NCI-H2171 treated with DMSO at 0.1 percent for 48 hours (cell line): ENCODE measurements around the gene INSYN2B.

Source experiments
- DNase-seq: peaks from one replicate; lab custom pipeline; 2025; lab: John Stamatoyannopoulos, UW

The INSYN2B gene

GRCh38 chr5:169886677-169887076 is 93.6 kb downstream of the INSYN2B start:
- DNase-seq = no peak

DNA sequence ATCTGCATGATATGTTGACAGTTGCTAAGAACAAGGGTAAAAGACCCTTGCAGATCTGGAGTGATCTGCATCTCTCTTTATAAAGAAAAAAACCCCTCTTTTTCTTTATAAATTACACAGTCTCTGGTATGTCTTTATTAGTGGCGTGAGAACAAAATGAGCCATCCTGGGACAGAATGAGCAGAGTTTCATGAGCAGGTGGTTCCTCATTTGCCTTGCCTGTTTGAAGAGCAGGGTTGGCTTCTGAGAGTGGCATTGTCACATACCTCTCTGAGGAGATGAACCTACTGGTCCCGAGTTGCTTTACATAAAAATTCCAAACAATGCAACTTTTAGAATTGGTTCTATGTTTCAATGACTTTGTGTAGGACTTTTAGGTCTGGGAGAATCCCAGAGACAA is 94.3 kb downstream of the INSYN2B start:
- DNase-seq = no peak

DNA sequence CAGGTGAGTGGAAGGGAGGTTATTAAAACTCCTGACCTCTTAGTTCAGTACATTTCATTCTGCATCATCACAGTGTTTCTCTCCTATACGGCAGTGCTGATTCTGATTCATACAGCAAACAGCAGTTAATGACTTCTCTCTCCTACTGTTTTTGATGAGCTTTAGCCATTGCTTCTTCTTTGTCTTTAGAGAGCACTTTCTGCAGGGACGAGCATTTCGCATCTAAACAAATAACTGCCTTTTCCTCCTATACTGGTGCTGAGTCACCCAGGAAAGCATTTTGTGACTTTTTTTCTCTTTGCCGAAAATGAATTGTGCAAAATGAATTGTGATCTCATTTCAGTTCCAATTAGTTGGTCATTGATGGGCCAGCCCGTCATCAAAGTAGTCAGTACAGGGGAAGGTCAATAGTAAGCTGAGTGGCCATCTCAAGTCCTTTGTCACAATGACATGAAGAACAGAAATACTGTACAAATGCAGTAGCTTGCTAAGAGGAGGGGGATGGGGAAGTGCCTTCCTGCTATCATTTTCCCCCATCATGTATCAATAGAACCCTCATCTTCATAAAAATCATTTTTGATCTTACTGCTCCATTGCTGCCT is 98.5 kb downstream of the INSYN2B start:
- DNase-seq = no peak

DNA sequence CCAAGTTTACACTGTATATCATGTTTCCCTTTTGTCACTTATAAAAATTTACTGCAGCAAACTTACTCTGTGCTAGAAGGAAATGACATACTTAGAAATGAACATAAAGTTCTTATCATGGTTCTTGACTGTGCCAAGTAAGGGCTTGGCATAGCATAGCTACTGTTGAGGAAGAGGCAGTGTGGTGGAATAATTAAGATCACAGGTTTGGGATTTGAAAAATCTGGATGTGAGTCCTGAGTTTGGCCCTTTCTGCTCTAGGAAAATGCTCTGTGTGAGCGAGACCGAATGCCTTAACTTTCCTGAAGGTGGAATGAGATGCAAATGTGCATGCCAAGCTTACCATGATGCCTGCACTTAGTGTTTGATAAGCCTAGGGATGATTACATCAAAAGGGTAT is 99.5 kb downstream of the INSYN2B start:
- DNase-seq = no peak

- DNase-seq = no peak
Observed at GRCh38 chr5:169880012-169880663, 100.2 kb downstream of the INSYN2B start.

DNA sequence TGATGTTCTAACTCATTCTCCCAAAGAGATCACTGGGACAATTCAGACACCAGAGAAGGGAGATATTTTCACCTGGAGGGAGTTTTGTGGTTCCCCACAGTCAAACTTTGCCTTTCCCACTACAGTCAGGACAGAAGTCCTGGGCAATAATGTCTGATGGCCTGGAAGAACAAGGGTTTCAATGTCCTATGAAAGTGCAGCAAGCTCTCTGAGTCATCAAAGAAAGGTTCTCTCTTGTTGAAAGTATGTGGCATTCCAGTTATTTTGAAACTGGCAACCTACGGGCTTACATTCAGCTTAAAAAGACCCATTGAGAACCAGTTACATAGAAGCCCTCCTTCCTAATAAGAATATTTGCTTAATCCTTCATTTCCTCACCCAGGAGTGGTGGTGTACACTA is 103.9 kb downstream of the INSYN2B start:
- DNase-seq = no peak

- DNase-seq = no peak
Observed at GRCh38 chr5:169875731-169876130, 104.6 kb downstream of the INSYN2B start.

DNA sequence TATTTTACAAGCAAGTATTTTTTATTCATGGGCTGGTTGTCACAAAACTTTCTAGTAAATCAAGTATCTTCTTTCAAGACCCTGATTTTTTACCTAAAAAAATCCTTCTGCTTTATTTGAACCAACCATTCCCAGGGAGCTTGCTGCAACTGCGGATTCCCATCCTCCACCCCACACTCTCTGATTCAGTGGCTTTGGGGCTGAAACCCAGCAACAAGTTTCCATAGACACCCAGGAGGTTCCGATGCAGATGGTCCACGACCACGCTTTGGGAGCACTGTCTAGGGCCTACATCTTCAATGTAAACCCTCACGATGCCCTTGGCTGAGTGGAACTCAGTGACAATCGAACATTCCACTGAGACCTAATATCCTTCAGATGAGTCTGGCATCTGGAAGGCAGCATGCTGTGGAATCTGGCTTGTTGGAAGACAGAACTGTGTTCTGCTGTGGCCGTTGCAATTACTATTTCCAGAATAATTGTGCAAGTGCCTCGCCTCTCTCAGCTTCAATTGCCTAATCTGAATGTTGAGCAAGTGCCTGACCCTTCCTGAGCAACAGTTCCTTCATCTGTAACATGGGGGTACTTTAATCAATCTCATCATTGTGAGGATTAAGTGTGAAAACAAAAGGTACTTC is 105.1 kb downstream of the INSYN2B start:
- DNase-seq = no peak

DNA sequence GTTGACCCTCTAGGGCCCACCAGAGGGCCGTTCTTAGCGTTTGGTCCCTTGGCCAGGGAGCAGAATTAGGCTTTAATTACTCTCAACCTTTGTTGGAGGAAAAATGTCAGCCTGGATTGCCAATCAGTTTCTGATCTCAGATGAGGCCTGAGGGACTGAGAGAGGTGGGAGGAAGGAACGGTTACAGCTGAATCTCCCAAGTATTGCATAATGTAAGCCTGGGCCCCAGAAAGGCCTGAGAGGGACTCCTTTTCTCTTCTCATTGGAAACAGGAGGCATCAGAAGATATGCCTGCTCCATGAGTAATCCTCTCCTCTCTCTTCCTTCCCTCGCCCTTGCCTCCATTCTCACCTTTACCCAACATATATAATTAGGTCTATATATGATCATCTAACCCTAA is 105.7 kb downstream of the INSYN2B start:
- no peak for DNase-seq

DNA sequence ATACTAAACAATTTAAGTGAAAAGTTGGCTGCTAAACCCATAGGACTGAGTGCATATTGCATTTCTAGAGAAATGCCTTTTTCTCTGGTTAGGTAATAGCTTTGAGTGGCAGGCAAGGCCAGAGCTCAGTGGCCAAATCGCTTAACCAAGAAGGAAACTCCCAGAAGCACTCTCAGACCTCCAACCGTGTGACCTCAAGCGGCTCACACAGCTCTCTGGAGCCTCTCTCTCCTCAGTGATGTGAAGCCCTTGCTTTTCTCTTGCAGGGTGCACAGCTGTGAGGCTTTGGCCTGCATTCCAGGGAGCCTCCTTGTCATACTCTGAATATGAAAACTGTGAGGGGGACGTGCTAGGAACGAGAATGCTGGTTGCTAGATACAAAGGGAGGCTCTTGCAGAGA is 106.7 kb downstream of the INSYN2B start:
- DNase-seq = no peak

- no peak for DNase-seq
Observed at GRCh38 chr5:169871826-169872490, 108.3 kb downstream of the INSYN2B start.

GRCh38 chr5:169870211-169870610 is 110.1 kb downstream of the INSYN2B start:
- no peak for DNase-seq

DNA sequence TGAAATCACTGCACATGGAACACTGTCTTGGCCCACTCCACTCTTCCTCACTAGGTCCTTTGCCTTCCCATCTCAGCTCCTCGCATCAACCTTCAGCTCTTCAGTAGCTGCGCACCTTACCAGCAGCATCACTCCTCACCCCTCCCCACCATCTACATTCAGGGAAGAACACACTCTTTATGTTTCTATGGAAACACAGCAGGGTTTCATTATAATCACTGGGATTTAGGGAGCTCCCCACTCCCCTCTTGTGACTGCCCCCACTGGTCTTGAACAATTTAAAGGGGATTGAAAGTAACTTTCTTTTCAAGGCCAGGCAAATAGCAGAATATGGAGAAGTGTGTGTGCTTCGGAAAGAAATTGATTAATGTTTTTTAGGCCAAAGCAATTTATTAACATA is 111.2 kb downstream of the INSYN2B start:
- no peak for DNase-seq

GRCh38 chr5:169867347-169867746 is 112.9 kb downstream of the INSYN2B start:
- no peak for DNase-seq

GRCh38 chr5:169864483-169864882 is 115.8 kb downstream of the INSYN2B start:
- no peak for DNase-seq

DNA sequence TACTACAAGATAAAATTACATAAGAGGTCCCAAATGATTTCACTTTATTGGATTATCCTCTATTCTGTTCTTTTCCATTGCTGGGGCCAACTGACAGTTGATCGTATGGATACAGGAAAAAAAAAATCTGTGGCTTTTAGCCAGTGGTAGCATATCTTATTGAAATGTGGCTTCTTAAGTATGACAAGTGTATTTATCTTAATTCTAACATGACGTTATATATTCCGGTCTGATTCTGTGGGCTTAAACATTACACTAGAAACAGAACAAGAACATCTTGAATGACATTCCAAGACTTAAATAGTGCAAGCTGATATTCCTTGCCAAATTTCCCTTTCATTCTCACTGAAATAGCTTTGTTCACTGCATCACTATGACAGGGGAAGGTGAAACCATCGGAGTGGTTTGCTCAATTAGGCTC is 117.9 kb downstream of the INSYN2B start:
- no peak for DNase-seq

DNA sequence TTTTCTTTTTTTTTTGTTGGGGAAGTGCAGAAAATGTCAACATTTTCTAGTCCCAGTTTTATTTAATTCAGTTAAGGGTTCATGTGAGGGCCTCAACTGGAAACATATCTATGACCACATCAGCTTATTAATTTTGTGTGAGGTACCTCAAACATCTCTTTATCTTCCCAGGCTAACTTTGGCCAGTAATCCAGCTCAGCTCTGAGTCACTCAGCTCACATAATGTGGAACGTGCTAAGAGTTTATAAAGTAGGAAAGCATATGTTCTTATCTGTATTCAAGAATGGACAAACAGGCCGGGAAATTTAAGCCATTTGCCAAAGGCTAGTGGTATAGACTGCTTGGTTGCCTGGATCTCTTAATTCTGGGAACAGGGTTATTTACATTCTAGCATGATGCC is 118.4 kb downstream of the INSYN2B start:
- DNase-seq = no peak

- no peak for DNase-seq
Observed at GRCh38 chr5:169861433-169861832, 118.9 kb downstream of the INSYN2B start.

DNA sequence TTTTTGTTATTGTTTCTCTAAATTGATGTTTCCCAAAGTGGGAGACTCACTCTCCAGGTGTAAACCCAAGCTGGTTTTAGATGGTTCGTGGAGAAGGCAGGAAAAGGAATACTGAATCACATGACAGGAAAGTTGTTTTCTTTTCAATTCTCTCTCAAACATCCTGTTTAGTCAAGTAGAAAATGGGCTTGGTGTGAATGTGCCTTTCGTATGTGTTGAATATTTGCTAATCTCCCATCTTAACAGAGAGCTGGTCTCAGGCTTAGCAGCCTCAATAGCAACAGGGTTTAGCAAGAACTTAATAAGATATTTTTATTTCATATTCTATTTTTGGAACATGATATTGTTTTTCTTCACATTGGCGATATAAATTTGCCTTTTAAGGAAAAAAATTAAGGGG is 119.7 kb downstream of the INSYN2B start:
- no peak for DNase-seq

- no peak for DNase-seq
Observed at GRCh38 chr5:169856571-169856970, 123.7 kb downstream of the INSYN2B start.

- DNase-seq = no peak
Observed at GRCh38 chr5:169851321-169851850, 128.9 kb downstream of the INSYN2B start.

GRCh38 chr5:169850409-169850808 is 129.9 kb downstream of the INSYN2B start:
- DNase-seq = no peak

DNA sequence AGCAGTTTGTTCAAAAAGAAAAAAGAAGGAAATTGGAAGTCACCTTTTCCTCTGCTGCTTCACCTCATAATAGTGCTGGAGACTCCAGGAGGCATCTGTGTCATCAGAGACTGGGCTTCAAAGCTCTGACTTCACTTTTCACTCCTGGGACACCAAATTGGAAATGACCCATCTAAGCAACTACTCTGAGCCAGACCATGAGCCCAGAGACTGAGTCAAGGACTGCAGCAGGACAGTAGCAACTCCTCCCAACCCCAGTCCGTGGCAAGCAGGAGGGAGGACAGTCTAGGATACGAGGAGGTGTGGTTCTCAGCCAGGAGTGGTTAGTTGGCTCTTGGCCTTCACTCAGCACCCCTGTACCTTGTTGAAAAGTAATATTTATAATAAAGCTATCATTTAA is 131.5 kb downstream of the INSYN2B start:
- DNase-seq = no peak
